NCI-H2107 (cell line): ENCODE measurements around the gene ANXA11.

Source experiments
- DNase-seq: peaks from one replicate; lab custom pipeline; 2025; lab: John Stamatoyannopoulos, UW

ANXA11 gene

GRCh38 chr10:80165173-80165572 is 40.2 kb downstream of the ANXA11 start:
- DNase-seq: no peak

- no peak for DNase-seq
These were observed 40.7 kb downstream of the ANXA11 start for GRCh38 chr10:80164596-80164995.

GRCh38 chr10:80163741-80164341 is 41.5 kb downstream of the ANXA11 start:
- DNase-seq: no peak

- peak; percentile 20 for DNase-seq
These were observed 43.8 kb downstream of the ANXA11 start for GRCh38 chr10:80161321-80162083.

- DNase-seq: no peak
These were observed 44.7 kb downstream of the ANXA11 start for GRCh38 chr10:80160361-80161320.

- no peak for DNase-seq
These were observed 46.0 kb downstream of the ANXA11 start for GRCh38 chr10:80159166-80159873.

GRCh38 chr10:80158598-80159127 is 46.7 kb downstream of the ANXA11 start:
- no peak for DNase-seq

GRCh38 chr10:80158126-80158525 is 47.2 kb downstream of the ANXA11 start:
- DNase-seq: no peak

- DNase-seq: no peak
These were observed 47.8 kb downstream of the ANXA11 start for GRCh38 chr10:80157561-80157960.

GRCh38 chr10:80156216-80156615 is 49.1 kb downstream of the ANXA11 start:
- DNase-seq: no peak

- DNase-seq: no peak
These were observed 49.6 kb downstream of the ANXA11 start for GRCh38 chr10:80155696-80156215.

- no peak for DNase-seq
These were observed 50.2 kb downstream of the ANXA11 start for GRCh38 chr10:80154978-80155695.

- DNase-seq: no peak
These were observed 50.7 kb downstream of the ANXA11 start for GRCh38 chr10:80154626-80154977.

- no peak for DNase-seq
These were observed 51.9 kb downstream of the ANXA11 start for GRCh38 chr10:80153460-80153859.

- DNase-seq: no peak
These were observed 52.5 kb downstream of the ANXA11 start for GRCh38 chr10:80152820-80153219.

GRCh38 chr10:80150172-80150571 is 55.2 kb downstream of the ANXA11 start:
- DNase-seq: no peak

GRCh38 chr10:80149123-80149522 is 56.2 kb downstream of the ANXA11 start:
- no peak for DNase-seq

- no peak for DNase-seq
These were observed 57.1 kb downstream of the ANXA11 start for GRCh38 chr10:80148166-80148805.

- DNase-seq: no peak
These were observed 58.4 kb downstream of the ANXA11 start for GRCh38 chr10:80146918-80147317.
